CD4-positive, alpha-beta T cell treated with Interferon gamma for 1 hour (primary cell): ENCODE measurements around the gene POU2F1.

Experiments
- DNase-seq: peaks from one replicate; pipeline ENCODE4 v3.0.0-alpha.2; 2020

The POU2F1 gene

DNA sequence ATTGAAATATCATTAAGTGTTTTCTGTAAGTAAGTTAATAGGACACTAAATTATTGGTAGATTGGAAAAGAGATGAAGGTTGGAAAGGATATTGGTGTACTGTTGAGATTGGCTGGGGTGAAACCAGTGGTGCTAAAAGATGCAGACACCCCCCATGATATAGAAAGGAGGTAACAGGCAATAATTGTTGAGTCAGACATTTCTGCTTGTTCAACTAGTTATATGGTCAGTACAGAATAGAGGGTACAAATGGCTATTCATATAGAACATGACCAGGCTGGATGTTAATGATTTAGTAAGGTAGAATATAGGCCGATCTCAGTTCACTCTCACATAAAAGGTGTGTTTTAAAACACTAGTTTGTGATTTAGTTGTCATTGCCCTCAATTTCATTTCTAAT, 104.5 kb downstream of the POU2F1 start:
- DNase-seq, result no peak

DNA sequence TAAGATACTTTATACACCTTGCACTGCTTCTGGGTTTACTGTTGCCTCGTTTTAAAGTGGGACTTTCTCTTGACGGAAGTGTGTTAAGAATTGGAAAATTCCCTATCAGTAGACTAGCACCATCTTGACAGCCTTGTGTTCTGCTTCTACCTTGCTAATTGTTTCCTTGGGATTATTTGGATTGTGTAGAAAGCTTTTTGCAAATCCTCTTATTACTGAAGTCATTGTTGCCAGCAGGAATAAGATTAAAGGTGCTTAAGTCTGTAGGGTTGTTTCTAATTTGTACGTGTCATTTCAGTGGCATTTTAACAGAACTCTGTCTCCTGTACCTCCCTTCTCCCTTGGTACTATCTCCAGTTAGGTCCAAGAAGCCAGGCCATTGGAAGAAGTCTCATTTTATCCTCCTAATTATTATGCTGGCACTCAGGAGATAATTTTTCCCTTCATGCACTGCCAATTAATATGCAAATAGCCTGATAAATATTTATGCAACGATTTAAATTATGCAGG, 107.7 kb downstream of the POU2F1 start:
- DNase-seq, result no peak

DNA sequence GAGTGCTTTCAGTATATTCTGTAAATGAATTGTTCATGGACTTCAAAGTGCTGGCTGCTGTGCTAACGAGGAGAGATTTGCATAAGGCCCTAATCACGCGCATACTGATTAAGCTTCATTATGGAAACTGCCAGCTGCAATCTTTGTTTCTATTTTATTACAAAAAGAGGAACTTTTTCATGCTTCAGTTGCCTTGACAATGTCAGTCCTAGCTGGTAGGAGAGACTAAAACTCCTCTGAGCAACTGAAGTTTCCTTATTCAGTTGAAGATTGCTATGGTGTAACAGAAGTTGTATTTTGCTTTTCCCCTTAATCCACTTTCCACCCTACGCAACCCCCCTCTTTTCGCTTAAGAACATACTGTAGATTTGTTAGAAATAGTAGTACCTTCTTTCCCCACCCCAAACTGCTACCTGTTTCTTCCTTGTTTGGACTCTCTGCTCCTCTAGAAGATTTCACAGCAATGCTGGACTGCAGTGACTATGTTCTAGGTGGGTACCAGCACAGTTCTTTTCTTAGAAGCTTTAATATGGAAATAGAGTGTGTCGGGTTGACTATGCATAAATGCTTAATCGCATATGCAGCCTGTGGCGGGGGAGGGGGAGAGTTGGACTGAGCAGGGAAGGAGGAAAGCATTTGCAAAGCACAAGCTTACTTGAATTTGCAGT, 108.3 kb downstream of the POU2F1 start:
- peak; percentile 13 for DNase-seq

DNA sequence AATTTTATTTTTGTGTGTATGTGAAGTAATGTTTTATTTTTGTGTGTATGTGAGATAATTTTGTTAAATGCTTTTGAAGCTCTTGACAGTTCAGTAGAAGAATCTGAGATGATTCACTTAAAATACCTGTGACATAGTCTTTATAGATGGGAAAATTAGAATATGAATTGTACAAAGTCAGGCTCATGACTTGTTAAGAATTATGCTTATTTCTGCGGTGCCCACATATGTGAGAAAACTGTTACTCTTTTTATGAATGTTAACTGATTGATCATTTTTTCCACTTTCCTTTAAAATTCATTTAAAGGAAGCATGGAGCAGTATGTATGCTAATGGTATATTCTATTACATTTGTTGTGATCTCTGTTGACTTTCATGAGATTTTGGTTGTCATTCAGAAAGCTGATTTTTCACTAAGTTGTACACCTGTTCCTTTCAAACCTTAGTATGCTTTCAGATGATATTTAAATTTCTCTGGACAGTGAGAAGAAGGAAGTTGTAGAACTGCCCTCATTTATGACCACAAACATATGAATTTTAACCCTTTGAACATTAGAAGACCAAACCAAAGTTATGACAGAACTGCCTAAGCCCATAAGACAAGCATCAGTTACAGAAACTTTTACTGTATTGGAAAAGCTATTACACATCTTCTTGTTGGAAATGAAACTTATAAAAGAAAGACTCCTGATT, 110.1 kb downstream of the POU2F1 start:
- no peak for DNase-seq

DNA sequence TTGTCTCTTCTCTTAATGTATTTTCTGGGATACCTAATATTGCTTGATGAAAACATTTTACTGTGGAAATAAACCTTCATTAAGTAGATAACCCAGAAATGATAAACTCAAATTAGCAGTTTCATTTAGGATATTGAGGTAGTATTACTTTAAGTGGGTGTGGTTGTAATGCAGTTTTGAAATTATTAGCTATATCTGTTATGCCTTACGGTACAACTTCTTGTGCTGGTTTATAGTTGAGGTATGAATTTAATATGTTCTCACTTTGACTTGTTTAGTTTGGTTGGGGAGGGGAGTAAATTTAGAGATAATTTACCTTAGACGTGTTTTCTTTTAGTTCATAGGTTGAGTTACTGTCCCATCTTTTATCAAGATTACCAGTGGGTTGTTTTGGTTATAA, 111.0 kb downstream of the POU2F1 start:
- DNase-seq, result no peak

DNA sequence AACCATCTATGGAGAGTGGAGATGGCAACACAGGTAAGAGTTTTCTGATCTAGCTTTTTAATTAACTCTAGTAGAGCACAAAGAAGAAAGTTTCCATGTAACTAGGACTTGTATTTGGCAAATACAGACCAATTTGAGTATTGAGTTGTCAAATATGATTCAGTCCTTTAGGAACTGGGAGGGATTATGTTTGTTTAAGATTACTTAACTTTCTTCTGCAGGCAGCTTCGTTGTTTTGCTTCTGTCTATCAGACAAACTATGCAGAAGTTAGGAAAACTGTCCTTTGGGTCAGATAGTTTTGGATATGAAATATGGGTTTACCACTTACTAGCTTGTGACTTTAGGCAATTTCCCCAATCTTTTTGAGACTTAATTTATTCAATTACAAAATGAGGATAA, 111.8 kb downstream of the POU2F1 start:
- no peak for DNase-seq

DNA sequence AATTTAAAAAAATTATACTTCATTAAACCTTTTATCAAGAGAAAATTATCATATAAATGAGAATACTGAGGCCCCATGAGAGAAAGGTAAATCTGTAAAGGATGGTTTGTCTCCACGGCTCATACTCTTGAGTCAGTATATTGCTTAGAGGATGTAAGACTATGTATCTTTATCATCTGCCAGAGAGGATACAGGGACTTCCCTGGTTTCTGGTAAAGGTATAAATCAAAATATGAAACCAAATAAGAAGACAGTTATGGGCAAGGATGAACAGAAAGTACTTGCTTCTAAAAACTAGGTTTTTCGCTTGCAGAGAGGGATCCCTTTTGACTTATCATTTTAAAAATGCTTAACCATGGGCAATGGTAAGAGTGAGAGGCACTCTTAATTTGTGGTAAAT, 112.4 kb downstream of the POU2F1 start:
- DNase-seq, result no peak

DNA sequence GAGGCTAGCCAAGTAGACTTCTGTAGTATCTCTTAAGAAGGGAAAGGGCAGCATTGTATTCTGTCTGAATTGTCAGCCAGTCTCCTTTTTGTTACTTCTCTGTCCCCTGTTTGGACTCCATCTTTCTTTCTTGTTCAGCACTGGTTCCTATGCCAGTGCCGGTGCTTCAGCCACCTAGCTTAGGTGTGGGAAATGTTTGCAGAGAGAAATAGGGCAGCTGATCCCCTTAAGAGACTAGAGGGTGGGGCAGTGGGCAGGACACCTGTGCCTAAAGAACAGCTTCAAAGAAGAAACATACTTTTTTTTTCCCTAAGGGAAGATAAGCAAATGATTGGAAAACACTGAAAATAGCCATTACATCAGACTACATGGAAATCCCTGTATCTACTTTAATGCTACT, 113.0 kb downstream of the POU2F1 start:
- DNase-seq, result no peak

DNA sequence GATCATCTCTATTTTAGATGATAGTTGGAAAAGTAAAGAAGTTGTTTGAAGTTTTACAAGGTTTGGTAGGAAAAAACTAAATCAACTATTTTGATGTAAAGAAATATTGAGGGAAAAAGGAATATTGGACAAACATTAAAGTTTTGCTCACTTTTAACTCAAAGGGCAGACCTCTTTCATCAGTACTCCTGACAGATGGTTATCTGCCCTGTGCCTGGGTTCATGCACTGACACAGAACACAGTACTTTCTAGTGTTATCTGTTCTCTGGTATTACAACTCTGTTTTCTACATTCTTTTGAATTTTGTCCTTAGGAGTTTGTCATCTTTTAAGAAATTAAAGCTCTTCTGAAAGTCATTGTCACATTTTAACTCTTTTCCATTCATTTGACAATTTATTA, 118.7 kb downstream of the POU2F1 start:
- no peak for DNase-seq

DNA sequence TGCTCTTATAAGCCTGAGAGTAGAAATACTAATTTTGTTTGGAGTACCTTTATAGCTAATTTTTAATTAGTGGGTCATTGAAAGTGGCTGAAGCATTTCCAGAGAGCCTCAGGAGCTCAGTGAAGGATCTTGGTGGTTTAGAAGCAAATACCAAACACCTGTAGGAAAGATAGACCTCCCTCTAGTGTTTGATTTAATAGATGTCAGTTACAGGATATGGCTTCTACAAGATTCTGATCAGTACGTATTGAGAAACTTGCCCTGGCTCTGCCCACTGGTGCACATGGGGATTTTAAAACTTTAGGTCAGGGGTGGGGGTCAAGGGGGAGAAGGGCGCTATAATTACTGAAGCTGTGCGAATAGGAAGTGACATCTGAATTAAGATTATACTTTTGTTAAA, 122.2 kb downstream of the POU2F1 start:
- no peak for DNase-seq

DNA sequence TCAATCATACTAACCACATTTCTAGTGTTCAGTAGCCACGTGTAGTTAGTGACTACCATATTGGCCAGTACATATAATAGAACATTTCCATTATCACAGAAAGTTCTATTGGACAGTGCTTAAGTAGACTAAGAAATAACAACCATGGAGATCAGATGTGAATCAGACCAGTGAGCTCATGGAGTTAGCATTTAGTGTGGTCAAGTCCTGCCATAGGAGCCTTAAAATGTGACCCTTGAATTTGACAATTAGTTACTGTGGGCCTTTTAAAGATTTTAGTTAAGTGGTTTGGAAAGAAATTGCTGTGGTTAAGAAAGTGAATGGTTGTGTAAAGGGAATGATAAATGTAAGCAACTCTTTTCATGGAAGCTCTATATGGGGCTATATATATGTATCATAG, 123.4 kb downstream of the POU2F1 start:
- DNase-seq, result no peak

DNA sequence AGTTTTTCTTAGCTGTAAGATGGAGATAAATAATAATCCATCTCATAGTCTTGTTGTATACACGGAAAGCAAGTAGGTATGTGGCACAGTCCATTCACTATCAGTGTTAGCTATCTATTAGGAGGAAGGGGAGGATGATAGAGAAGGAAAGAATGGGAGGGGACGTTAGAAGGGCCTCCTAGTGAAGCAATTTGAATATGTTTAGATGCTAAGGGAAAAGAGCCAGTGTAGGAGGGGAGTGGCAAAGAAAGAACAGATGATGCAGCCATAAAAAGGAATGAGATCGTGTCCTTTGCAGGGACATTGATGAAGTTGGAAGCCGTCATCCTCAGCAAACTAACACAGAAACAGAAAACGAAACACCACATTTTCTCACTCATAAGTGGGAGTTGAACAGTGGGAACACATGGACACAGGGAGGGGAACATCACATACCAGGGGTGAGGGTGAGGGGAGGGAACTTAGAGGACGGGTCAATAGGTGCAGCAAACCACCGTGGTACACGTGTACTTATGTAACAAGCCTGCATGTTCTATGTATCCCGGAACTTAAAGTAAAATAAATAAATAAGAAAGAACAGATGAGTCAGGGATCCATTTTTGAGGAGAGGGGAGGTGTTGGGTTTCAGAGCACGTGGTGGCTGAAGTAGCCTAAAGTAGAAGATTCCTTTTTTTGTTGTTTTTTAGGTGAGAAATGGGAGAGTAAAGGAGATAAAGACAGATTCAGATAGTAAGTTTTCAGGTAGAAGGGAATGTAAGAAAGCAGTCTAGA, 124.1 kb downstream of the POU2F1 start:
- no peak for DNase-seq

DNA sequence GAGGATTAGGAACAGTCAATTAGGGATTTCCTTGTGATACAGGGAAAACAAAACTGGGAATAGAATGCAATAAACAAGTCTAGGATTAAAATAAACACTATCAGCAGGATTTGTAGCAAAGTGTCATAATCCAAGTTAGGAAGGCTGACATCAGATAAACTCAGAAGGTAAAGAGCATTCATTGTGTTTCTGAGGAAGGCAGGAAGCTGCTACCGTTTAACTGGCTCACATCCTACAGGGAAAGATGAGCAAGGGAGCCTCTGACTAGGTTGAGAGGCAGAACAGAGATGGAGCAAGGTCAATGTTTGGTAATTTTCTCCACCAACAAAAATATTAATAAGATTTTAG, 124.7 kb downstream of the POU2F1 start:
- DNase-seq, result no peak

DNA sequence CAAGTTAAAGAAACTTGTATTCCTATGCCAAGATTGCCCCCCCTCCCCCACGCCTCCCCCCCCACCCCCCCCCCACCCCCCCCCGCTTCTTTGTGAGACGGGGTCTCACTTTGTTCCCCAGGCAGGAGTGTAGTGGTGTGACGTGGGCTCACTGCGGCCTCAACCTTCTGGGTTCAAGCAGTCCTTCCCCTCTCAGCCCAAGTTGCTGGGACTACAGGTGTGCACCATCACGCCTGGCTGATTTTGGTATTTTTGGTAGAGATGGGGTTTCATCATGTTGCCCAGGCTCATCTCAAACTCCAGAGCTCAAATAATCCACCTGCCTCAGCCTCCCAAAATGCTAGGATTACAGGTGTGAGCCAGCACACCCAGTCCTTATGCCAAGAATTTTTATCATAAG, 136.6 kb downstream of the POU2F1 start:
- no peak for DNase-seq

DNA sequence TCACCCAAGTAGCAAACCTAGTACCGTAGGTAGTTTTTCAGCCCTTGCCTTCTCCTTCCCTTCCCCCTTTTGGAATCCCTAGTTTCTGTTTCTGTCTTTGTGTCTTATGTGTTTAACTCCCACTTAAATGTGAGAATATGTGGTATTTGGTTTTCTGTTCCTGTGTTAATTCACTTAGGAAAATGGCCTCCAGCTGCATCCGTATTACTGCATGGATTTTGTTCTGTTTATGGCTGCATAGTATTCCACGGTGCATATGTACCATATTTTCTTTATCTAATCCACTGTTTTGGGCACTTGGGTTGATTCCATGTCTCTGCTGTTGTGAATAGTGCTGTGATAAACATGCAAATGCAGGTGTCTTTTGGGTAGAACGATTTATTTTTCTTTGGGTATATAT, 138.6 kb downstream of the POU2F1 start:
- DNase-seq, result no peak

DNA sequence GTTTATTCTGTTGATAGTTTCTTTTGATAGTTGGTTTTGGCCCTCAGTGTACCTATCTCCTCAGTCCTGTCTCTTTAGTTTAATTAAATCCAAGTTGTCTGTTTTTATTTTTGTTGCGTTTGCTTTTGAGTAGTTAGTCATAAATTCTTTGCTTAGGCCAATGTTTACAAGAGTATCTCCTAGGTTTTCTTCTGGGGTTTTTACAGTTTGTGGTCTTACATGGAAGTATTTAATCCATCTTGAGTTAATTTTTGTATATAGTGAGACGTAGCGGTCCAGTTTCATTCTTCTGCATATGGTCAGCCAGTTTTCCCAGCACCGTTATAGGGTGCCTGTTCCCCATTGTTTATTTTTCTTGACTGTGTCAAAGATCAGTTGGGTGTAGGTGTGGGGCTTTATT, 139.4 kb downstream of the POU2F1 start:
- DNase-seq, result no peak

DNA sequence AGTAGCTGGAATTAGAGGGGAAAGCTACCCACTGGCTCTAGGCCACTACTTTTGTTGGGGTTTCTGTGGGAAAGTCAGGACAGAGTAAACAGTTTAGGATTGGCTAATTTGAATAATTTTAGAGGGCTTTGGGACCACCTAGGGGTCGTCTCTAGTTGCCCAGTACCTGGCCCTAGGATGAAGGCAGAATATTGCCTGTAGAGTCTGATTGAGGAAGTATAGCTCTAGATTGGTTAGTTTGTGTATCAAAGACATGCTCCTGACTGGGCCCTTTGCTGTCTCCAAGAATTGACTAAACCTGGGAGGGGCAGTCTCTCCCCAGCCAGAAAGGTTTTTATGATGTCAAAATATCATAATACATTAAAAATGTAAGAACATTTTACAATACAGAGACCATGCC, 142.0 kb downstream of the POU2F1 start:
- no peak for DNase-seq

DNA sequence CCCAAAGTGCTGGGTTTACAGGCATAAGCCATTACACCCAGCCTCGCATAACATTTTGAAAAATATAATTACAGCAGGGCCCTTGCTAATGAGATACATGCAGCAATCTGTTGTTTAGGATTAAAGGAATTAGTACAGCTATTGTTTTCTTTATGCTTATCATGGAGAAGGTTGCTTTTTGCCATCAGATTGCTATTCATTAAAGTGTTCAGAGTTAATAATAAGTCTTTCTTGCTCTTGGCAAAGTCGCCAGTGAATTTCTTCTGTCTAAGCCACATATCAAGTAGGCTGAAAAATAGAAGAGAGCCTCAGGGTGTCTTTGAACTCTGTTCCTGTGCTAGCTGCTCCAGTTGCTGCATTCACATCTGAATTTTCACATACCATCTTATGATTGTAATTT, 144.1 kb downstream of the POU2F1 start:
- no peak for DNase-seq

DNA sequence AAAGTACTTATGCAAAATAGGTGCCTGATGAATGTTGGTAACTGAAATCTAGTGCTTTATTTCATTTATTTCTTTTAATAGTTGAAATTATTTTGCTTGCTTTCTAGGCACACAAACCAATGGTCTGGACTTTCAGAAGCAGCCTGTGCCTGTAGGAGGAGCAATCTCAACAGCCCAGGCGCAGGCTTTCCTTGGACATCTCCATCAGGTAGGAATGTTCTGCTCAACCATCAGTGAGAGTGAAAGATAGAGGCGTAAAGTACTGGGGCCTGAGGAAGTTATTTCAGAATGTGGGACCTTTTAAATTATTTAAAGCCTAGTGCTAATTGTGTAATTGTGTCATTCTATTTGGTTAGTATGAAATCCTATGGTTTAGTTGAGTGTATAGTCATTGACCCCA, 144.7 kb downstream of the POU2F1 start:
- DNase-seq, result no peak

DNA sequence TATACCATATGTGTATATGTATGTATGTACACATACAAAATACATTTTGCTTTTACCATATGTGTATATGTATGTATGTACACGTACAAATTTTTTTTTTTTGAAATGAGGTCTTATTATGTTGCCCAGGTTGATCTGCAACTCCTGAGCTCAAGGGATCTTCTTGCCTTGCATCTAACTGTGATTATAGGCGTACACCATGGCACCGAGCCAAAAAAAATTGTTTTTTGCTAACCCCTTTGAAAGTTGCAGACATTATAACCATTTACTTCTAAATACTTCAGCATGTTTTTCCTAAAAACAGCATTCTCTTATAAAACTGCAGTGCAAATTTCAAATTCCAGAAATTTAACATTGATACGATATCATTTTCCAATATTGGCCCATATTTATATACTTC, 147.0 kb downstream of the POU2F1 start:
- no peak for DNase-seq

DNA sequence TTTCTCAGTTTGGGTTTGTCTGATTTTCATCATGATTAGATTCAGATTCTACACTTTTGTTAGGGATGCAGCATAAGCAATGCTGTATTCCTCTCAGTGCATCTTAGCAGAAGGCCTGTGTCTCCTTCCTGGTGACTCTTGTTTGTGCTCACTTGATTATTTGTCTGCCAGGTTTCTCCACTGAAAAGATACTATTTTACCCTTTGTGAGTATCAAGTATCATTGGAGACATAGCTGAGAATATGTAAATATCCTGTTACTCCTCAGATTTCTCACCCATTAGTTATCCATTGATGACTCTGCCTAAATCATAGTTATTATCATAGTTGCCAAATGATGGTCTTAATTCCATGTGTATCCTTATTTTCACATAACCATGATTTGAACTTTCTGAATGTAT, 148.5 kb downstream of the POU2F1 start:
- no peak for DNase-seq

DNA sequence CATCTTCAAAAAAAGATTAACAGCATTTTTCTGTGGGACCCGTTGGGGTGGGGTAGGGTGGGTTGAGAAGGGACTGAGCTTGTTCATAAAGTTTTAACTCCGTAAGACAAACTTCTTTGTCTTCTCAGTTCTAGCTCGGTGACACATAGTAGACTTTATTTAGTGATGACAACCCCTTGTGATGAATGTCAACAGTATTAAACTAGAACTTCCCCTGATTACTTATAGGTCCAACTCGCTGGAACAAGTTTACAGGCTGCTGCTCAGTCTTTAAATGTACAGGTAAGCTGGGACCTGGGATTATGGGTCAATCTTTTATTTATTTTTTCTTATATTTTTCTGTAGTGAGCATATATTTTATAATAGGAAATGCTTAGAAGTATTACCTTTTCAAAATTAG, 149.2 kb downstream of the POU2F1 start:
- no peak for DNase-seq

DNA sequence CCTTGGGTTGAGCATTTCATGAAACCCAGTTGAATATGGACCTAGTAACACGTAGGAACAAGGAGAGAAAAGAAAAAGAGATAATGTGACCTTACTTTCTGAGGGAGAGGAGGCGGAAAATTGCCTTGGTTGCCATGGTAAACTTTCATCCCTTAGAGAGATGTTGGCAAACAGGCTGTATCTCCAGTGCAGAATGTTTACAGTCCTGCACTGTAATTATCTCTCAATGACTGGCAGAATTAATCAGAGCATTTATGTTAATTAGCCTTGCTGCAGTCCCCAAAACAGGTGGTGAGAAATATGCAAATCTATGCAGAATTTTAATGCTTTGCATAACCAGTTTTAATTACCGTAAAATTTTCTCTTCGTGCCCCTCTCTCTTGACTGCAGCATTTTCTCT, 150.3 kb downstream of the POU2F1 start:
- DNase-seq, result no peak

DNA sequence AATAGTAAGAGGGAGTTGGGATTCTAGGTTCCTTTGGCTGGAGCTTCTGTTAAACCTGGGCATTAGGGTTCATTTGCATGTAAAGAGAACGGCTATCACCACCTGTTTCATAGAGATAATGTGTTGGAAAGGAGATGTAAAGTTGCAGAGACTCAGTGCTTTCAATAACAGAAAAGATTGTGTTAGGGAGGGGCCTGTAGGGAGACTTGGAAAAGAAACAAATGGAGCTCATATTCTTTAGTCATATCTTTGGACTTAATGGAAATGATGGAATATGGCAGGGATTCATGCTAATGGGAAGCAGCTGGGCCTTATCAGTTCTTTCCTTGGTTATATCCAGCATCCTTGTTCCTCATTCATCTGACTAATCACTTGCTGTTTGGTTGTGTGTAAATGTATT, 152.7 kb downstream of the POU2F1 start:
- DNase-seq, result no peak
